Progenitor cell of endocrine pancreas (in vitro differentiated cells): ENCODE data around the gene MYBPC1. TPM values are rescaled to one million over a fixed set of nuclear protein-coding genes. Genes with fewer than 3 reads are reported as not detected.

Experiments used
- DNase-seq: peaks from one replicate; pipeline ENCODE4 v3.0.0; 2021; ENCODE audit warnings: low spot score; ENCODE audit not compliant: unreplicated experiment
- H3K27ac Mint-ChIP-seq: 2 replicates; pipeline ENCODE4 v1.8.0; 2021; ENCODE audit warnings: mild to moderate bottlenecking, moderate library complexity, mixed read lengths
- H3K27me3 Mint-ChIP-seq: 2 replicates; pipeline ENCODE4 v1.8.0; 2021; ENCODE audit warnings: mixed read lengths
- H3K36me3 Mint-ChIP-seq: 2 replicates; pipeline ENCODE4 v1.8.0; 2022; ENCODE audit warnings: mixed read lengths; ENCODE audit not compliant: insufficient read depth
- H3K4me1 Mint-ChIP-seq: 2 replicates; pipeline ENCODE4 v1.8.0; 2021; ENCODE audit warnings: low read depth, mixed read lengths
- H3K4me3 Mint-ChIP-seq: 2 replicates; pipeline ENCODE4 v1.8.0; 2021; ENCODE audit warnings: low read depth, mild to moderate bottlenecking, moderate library complexity, mixed read lengths
- H3K9me3 Mint-ChIP-seq: 2 replicates; pipeline ENCODE4 v1.8.0; 2021; ENCODE audit warnings: low read depth, mixed read lengths
- total RNA-seq: library from RNA; stranded (reverse); gene quantifications from 2 replicates; pipeline ENCODE4 v1.2.1, GENCODE V29; 2021
- TF ChIP-seq, protein P1 (sequence below): fragments of 200-600 bp; sonication (generic); IDR thresholded peaks from one replicate; pipeline ENCODE4 v1.5.0; 2021; ENCODE audit warnings: antibody characterized with exemption, mild to moderate bottlenecking; ENCODE audit not compliant: unreplicated experiment

The MYBPC1 gene
- total RNA-seq, 1 donor from 2014 or later, result not detected

DNA sequence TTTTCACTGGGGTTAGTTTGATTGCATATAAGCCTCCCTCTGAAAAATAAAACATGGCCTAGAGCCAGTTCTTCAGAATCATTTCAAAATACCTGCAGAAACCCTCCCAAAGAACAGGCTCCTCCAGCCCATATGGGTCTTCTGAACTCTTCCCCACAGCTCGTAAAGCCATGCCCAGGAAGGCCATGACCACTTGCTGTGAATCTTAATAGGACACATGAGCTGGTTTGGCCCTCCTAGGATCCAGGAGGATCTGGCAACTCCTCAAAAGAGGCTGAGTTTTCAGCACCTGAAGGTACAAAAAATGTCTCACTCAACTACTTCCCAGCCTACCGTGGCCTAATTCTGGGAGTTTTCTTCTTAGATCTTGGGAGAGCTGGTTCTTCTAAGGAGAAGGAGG is 2.4 kb downstream of the MYBPC1 start:
- H3K27me3 Mint-ChIP-seq, result no peaks in the 10 kb centered on the region
- H3K4me1 Mint-ChIP-seq, result peaks cover 23% of the 10 kb centered on the region
- TF ChIP-seq, protein P1, sequence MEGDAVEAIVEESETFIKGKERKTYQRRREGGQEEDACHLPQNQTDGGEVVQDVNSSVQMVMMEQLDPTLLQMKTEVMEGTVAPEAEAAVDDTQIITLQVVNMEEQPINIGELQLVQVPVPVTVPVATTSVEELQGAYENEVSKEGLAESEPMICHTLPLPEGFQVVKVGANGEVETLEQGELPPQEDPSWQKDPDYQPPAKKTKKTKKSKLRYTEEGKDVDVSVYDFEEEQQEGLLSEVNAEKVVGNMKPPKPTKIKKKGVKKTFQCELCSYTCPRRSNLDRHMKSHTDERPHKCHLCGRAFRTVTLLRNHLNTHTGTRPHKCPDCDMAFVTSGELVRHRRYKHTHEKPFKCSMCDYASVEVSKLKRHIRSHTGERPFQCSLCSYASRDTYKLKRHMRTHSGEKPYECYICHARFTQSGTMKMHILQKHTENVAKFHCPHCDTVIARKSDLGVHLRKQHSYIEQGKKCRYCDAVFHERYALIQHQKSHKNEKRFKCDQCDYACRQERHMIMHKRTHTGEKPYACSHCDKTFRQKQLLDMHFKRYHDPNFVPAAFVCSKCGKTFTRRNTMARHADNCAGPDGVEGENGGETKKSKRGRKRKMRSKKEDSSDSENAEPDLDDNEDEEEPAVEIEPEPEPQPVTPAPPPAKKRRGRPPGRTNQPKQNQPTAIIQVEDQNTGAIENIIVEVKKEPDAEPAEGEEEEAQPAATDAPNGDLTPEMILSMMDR, result no peak
- DNase-seq, result no peak
- no peak overlapping the region for H3K27ac Mint-ChIP-seq
- no peaks in the 10 kb centered on the region for H3K9me3 Mint-ChIP-seq
- H3K36me3 Mint-ChIP-seq, result no peaks in the 10 kb centered on the region
- no peak overlapping the region for H3K4me3 Mint-ChIP-seq

DNA sequence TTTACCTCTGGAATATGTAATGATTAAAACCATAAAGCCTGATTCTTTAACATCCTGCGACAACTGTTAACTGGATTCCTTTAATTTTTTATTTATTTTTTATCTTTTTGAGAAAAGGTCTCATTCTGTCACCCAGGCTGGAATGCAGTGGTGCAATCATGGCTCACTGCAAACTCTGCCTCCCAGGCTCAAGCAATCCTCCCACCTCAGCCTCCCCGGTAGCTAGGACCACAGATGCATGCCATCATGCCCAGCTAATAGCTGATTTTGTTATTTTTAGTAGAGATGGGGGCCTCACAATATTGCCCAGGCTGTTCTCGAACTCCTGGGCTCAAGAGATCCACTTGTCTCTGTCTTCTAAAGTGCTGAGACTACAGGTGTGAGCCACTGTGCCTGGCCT is 3.7 kb downstream of the MYBPC1 start:
- Mint-ChIP-seq H3K9me3 (no peaks in the 10 kb centered on the region), H3K27ac (no peak overlapping the region), H3K4me1 (peaks cover 23% of the 10 kb centered on the region), H3K4me3 (no peak overlapping the region), H3K36me3 (no peaks in the 10 kb centered on the region), H3K27me3 (no peaks in the 10 kb centered on the region)
- TF ChIP-seq, protein P1, result no peak
- no peak for DNase-seq

DNA sequence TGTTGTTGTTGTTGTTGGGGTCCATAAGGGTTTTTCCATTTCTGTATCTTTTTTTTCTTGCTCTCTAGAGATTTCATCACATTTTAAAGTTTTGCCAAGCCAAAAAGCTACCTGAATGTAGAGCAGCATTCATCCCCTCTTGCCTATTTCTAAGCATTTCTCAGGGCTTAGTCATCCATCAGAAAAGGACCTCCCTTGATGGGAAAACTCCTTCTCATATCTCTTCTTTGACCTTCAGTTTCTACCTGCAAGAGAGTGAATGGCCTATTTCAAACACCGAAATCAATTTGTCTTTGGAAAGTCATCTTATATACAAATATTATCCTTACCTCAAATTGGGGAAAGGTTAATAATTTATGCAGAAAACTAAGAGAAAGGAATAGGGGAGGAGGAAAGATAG is 4.5 kb downstream of the MYBPC1 start:
- Mint-ChIP-seq H3K36me3 (no peaks in the 10 kb centered on the region), H3K9me3 (no peaks in the 10 kb centered on the region), H3K27ac (peak overlapping the region; percentile 88), H3K4me3 (no peak overlapping the region), H3K4me1 (peaks cover 27% of the 10 kb centered on the region), H3K27me3 (no peaks in the 10 kb centered on the region)
- TF ChIP-seq, protein P1, result no peak
- DNase-seq, result no peak

DNA sequence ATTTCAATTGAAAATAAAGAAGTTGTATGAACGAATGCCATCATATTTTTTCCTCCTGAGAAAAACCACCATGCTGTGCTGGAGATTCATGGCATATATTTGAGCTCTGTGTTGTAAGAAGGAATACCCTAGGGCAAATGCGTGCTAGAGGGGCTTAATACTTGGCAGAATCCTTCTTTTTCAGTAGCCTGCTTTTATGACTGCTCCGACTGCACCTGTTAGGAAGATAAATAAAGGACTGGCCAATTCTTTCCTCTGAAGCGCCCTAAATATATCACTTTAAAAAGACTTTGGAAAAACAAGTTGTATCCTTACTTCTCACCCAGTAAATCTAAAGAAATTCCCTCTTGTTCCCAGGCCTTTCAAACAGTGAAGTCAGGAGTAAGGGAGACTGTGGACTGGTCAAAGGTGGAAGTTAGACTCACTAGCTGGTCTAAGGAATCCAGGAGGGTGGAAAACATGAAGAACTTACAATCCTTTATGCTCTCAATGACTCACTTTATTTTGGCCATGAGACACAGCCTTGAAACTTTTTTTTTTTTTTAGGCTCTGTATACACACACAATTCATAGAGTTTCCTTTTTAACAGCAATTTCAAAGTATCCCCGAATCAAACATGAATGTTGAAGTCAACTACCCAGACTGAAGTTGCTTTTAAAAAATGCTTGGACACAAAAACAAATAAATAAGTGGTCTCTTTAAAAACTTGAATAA is 5.2 kb downstream of the MYBPC1 start:
- Mint-ChIP-seq H3K9me3 (no peaks in the 10 kb centered on the region), H3K27ac (peak overlapping the region; percentile 88), H3K4me3 (no peak overlapping the region), H3K27me3 (no peaks in the 10 kb centered on the region), H3K4me1 (peaks cover 30% of the 10 kb centered on the region), H3K36me3 (no peaks in the 10 kb centered on the region)
- TF ChIP-seq, protein P1, result no peak
- no peak for DNase-seq

DNA sequence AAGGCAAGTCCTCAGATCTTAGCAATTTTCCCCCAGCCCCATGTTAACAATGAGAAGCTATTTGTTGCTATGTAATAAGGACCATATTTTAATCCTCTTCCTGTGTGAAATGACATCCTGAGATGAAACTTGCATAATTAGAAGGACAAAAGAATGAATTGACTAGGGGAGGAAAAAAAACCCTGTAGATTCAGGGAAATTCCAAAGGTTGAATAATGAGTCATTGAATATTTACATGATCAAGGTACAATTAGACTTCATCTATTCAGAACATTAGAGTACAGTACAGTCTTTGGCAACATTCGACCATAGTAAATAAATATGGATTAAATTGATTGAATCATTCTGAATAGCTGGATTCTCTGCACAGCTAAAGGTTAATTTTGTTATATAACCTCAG is 9.4 kb downstream of the MYBPC1 start:
- no peak for DNase-seq
- H3K27ac Mint-ChIP-seq, result peak overlapping the region; percentile 15
- H3K4me3 Mint-ChIP-seq, result no peak overlapping the region

More for the DNA sequence above, 9.4 kb downstream of the MYBPC1 start:
- no peaks in the 10 kb centered on the region for H3K27me3 Mint-ChIP-seq
- H3K36me3 Mint-ChIP-seq, result no peaks in the 10 kb centered on the region
- H3K4me1 Mint-ChIP-seq, result peaks cover 39% of the 10 kb centered on the region
- H3K9me3 Mint-ChIP-seq, result no peaks in the 10 kb centered on the region
- TF ChIP-seq, protein P1, result no peak
